Measurements from ENCODE around the gene SLC27A4.

Gene SLC27A4

GRCh38 chr9:128393145-128393775 is 52.9 kb downstream of the SLC27A4 start:
- DNase-seq, result no peak

- no peak for DNase-seq
Measured at GRCh38 chr9:128393970-128394369, 53.6 kb downstream of the SLC27A4 start.

- no peak for DNase-seq
Measured at GRCh38 chr9:128394379-128395168, 54.2 kb downstream of the SLC27A4 start.

GRCh38 chr9:128396970-128397613 is 56.8 kb downstream of the SLC27A4 start:
- no peak for DNase-seq

GRCh38 chr9:128397831-128398230 is 57.5 kb downstream of the SLC27A4 start:
- DNase-seq, result no peak

- DNase-seq, result no peak
Measured at GRCh38 chr9:128399861-128400260, 59.5 kb downstream of the SLC27A4 start.

- no peak for DNase-seq
Measured at GRCh38 chr9:128404560-128404959, 64.2 kb downstream of the SLC27A4 start.

- DNase-seq, result no peak
Measured at GRCh38 chr9:128405077-128405779, 64.9 kb downstream of the SLC27A4 start.

- DNase-seq, result no peak
Measured at GRCh38 chr9:128405780-128406171, 65.4 kb downstream of the SLC27A4 start.

GRCh38 chr9:128406848-128407391 is 66.6 kb downstream of the SLC27A4 start:
- no peak for DNase-seq

GRCh38 chr9:128408963-128409431 is 68.7 kb downstream of the SLC27A4 start:
- no peak for DNase-seq

GRCh38 chr9:128409450-128409849 is 69.1 kb downstream of the SLC27A4 start:
- DNase-seq, result no peak

GRCh38 chr9:128409978-128410377 is 69.7 kb downstream of the SLC27A4 start:
- no peak for DNase-seq
